MCF 10A (cell line): ENCODE results near the gene SH3D19. TPM values are rescaled to one million over a fixed set of nuclear protein-coding genes. Genes with fewer than 3 reads are reported as not detected.
"Not testable (repeated sequence)": the region's sequence is repeated elsewhere in the genome, so short reads cannot be mapped to it uniquely, and the experiment has no call there.

Experiments
- BruUV-seq: library from RNA; stranded (reverse); fragments of 400-500 nt; replicated peaks from 2 replicates; lab custom pipeline; 2021; lab: Mats Ljungman, UMichigan
- CTCF ChIA-PET: fragments of 300-600 bp; sonication (Branson Sonifier 250); formaldehyde crosslinking; extraction: SDS; loops from one replicate; lab custom pipeline; 2021; ENCODE audit warnings: antibody characterized with exemption, inconsistent platforms; lab: Yijun Ruan, JAX
- POLR2A ChIA-PET: fragments of 300-600, 350-650 bp; sonication (Branson Sonifier 250); formaldehyde crosslinking; extraction: SDS; loops from one replicate; lab custom pipeline; 2020; ENCODE audit warnings: antibody characterized with exemption, inconsistent platforms; lab: Yijun Ruan, JAX
- DNase-seq: peaks from one replicate; pipeline ENCODE4 v3.0.0-alpha.2; 2018; ENCODE audit not compliant: unreplicated experiment
- H3K27ac Mint-ChIP-seq: one replicate; pipeline ENCODE4 v1.8.0; 2022; ENCODE audit warnings: mild to moderate bottlenecking, low read depth, mixed read lengths; ENCODE audit not compliant: unreplicated experiment
- H3K27me3 Mint-ChIP-seq: one replicate; pipeline ENCODE4 v1.8.0; 2022; ENCODE audit warnings: mixed read lengths; ENCODE audit not compliant: insufficient read depth, unreplicated experiment
- H3K36me3 Mint-ChIP-seq: one replicate; pipeline ENCODE4 v1.8.0; 2022; ENCODE audit warnings: mild to moderate bottlenecking, moderate library complexity, mixed read lengths; ENCODE audit not compliant: insufficient read depth, unreplicated experiment
- H3K4me1 Mint-ChIP-seq: one replicate; pipeline ENCODE4 v1.8.0; 2022; ENCODE audit warnings: mixed read lengths; ENCODE audit not compliant: insufficient read depth, unreplicated experiment
- H3K4me3 Mint-ChIP-seq: one replicate; pipeline ENCODE4 v1.8.0; 2022; ENCODE audit warnings: mild to moderate bottlenecking, moderate library complexity, mixed read lengths; ENCODE audit not compliant: unreplicated experiment
- H3K9me3 Mint-ChIP-seq: one replicate; pipeline ENCODE4 v1.8.0; 2022; ENCODE audit warnings: mixed read lengths; ENCODE audit not compliant: unreplicated experiment
- intact Hi-C: fragments of 100-400 bp; cut with micrococcal nuclease; formaldehyde crosslinking; loops from 2 replicates; pipeline ENCODE4 v1.14.1; 2022
- total RNA-seq: library from RNA; stranded (reverse); gene quantifications from 2 replicates; pipeline ENCODE4 v1.2.3, GENCODE V29; 2022
- TF ChIP-seq, protein P1 (sequence below): fragments of 200-600 bp; IDR thresholded peaks from one replicate; pipeline ENCODE4 v1.8.0; 2022; ENCODE audit warnings: antibody characterized with exemption, mild to moderate bottlenecking; ENCODE audit not compliant: unreplicated experiment

Gene SH3D19
- total RNA-seq, 1 experiment from 2014 or later = 51.3 TPM

DNA sequence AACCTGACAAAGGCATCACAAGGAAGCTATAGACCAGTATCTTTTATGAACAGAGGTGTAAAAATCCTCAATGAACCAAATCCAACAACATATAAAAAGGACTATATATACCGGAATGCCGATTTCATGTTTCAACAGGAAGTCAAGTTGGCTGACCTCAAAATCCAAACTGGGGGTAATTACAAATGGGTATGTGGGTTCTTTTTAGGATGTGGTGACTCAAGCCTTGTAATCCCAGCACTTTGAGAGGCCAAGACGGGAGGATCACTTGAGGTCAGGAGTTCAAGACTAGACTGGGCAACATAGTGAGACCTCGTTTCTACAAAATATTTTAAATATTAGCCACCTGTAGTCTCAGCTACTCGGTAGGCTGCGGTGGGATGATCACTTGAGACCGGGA is 38.0 kb downstream of the SH3D19 start:
- peaks cover 6% of the 10 kb centered on the region for H3K9me3 Mint-ChIP-seq
- H3K36me3 Mint-ChIP-seq = peaks cover 16% of the 10 kb centered on the region
- ChIA-PET CTCF (no interaction called here), POLR2A (interaction anchor here (0.6 kb wide), 1 partner anchor 9 kb away, joined by 3 read pairs; no protein-coding TSS in a partner anchor)
- H3K27ac Mint-ChIP-seq = no peak overlapping the region
- peak; percentile 5 for DNase-seq
- H3K4me3 Mint-ChIP-seq = no peak overlapping the region
- BruUV-seq = no TSS peak
- H3K4me1 Mint-ChIP-seq = peaks cover 5% of the 10 kb centered on the region
- no peaks in the 10 kb centered on the region for H3K27me3 Mint-ChIP-seq
- intact Hi-C loops = no loop called here
- TF ChIP-seq, protein P1, sequence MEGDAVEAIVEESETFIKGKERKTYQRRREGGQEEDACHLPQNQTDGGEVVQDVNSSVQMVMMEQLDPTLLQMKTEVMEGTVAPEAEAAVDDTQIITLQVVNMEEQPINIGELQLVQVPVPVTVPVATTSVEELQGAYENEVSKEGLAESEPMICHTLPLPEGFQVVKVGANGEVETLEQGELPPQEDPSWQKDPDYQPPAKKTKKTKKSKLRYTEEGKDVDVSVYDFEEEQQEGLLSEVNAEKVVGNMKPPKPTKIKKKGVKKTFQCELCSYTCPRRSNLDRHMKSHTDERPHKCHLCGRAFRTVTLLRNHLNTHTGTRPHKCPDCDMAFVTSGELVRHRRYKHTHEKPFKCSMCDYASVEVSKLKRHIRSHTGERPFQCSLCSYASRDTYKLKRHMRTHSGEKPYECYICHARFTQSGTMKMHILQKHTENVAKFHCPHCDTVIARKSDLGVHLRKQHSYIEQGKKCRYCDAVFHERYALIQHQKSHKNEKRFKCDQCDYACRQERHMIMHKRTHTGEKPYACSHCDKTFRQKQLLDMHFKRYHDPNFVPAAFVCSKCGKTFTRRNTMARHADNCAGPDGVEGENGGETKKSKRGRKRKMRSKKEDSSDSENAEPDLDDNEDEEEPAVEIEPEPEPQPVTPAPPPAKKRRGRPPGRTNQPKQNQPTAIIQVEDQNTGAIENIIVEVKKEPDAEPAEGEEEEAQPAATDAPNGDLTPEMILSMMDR = no peak

DNA sequence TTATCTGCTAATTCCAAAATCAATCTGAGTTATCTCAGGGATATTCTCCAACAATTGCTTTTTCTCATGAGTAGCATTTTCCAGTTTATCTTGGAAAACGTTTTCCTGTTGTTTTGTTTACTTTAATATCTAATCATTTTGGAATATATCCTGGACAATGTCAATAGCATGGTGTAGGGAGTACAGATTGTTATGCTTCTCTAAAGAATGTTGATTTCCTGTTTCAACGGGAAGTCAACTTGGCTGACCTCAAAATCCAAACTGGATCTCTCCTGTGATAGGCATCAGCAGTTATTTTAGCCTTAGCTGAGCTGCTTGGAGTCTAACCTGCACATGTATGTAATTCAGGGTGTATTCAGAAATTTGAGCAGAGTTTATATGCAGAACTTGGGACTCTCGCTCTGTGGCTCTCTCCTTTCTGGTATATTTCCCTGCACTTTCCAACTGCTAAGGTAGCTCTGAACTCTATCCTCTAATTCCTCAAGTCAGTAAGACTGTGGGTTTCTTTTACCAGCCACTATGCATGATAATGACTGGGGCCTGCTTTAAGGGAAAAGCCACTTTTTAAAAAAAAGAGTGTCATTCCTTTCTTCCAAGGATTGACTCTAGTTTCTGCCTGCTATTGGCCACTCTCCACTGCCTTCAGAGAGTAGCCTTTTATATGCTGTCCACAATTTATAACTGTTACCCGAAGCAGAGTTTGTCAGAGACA is 40.7 kb downstream of the SH3D19 start:
- ChIA-PET POLR2A (interaction anchor here (0.7 to 1.4 kb wide), 3 partner anchors 18 to 265 kb away, joined by 3 to 4 read pairs (median 3); no protein-coding TSS in a partner anchor), CTCF (interaction anchor here (1.1 to 1.3 kb wide), 2 partner anchors 19 to 20 kb away, joined by 3 to 4 read pairs; no protein-coding TSS in a partner anchor)
- peaks cover 13% of the 10 kb centered on the region for H3K36me3 Mint-ChIP-seq
- TF ChIP-seq, protein P1 = no peak
- H3K27ac Mint-ChIP-seq = no peak overlapping the region
- no peak overlapping the region for H3K4me3 Mint-ChIP-seq
- BruUV-seq = no TSS peak
- no peaks in the 10 kb centered on the region for H3K27me3 Mint-ChIP-seq
- H3K4me1 Mint-ChIP-seq = peaks cover 5% of the 10 kb centered on the region
- intact Hi-C loops = no loop called here
- H3K9me3 Mint-ChIP-seq = peaks cover 6% of the 10 kb centered on the region
- DNase-seq = no peak

GRCh38 chr4:151276787-151277562 is 48.4 kb downstream of the SH3D19 start, which contains the start of gene PRSS48:
PRSS48 (plus strand) TSS chr4:151277161; CDS start chr4:151277173, 12 bp downstream.
- Mint-ChIP-seq H3K36me3 (peaks cover 5% of the 10 kb centered on the region), H3K4me1 (no peaks in the 10 kb centered on the region), H3K27me3 (no peaks in the 10 kb centered on the region), H3K9me3 (no peaks in the 10 kb centered on the region), H3K4me3 (no peak within 1 kb of the TSS), H3K27ac (peak within 1 kb of the TSS; percentile 57)
- ChIA-PET CTCF (interaction anchor here (0.6 to 3.6 kb wide), 36 partner anchors 11 to 1393 kb away, joined by 3 to 16 read pairs (median 4); no protein-coding TSS in a partner anchor), POLR2A (interaction anchor here (0.7 kb wide), 2 partner anchors 49 to 59 kb away, joined by 3 to 4 read pairs; no protein-coding TSS in a partner anchor)
- TF ChIP-seq, protein P1 = peak; percentile 80
- intact Hi-C loops = loop anchor here (1.0 to 5.0 kb wide), 2 partner anchors 85 to 335 kb away; no protein-coding TSS in a partner anchor
- peak; percentile 70 for DNase-seq
- BruUV-seq = no TSS peak

DNA sequence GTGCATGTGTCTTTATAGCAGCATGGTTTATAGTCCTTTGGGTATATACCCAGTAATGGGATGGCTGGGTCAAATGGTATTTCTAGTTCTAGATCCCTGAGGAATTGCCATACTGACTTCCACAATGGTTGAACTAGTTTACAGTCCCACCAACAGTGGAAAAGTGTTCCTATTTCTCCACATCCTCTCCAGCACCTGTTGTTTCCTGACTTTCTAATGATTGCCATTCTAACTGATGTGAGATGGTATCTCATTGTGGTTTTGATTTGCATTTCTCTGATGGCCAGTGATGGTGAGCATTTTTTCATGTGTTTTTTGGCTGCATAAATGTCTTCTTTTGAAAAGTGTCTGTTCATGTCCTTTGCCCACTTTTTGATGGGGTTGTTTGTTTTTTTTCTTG is 56.5 kb downstream of the SH3D19 start:
- H3K27me3 Mint-ChIP-seq, intact Hi-C loops, BruUV-seq, DNase-seq, CTCF ChIA-PET, H3K4me3 Mint-ChIP-seq, H3K4me1 Mint-ChIP-seq, POLR2A ChIA-PET, H3K27ac Mint-ChIP-seq, H3K36me3 Mint-ChIP-seq, H3K9me3 Mint-ChIP-seq: not testable (repeated sequence)
